ENCODE data around the gene ARFRP1.

Gene ARFRP1

DNA sequence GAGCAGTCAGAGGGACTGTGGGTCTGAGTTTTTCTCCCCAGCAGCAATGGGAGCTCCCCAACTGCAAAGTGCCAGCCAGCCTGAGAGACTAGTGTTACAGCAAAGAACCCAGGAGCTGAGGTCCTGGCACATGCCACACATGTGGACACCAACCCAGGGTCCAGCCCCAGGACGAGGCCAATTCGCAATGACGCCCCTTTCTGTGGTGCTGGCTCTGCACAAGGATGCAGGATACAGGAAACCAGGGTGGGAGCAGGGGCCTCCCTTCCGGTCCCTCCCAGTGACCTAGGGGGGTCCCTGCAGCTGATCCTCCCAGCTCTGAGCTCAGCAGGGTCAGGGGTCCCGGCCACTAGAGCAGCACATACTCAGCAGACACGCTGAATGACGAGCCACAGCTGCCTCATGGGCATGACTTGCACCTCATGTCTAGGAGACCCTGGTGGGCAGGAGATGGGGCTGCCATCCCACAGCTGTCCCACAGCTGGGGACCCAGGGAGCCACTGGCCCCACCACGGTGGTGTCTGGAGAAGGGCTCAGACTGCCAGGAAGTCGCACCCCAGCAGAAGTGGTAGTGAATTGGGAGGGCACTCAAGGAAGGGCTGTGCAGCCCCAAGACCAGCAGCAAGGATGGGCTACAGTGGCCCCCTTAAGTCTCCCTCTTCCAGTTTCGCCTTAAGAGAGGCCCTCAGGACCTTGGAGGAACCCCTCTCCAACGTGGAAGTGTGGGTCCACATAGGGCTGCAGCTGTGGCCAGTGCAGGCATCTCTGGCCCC lies 3.6 kb downstream of the ARFRP1 start:
- FAIRE-seq: no peak

GRCh38 chr20:63703471-63703975 lies 4.3 kb downstream of the ARFRP1 start:
- no peak for DNase-seq (ENCODE audit: insufficient read length)
- TF ChIP-seq TAF1 (IDR thresholded peaks at IDR 0.05; ENCODE audit: borderline replicate concordance, low read depth, low read length): no peak
- no peak; the same call in 1 of the 2 replicates for TF ChIP-seq POLR2A (IDR thresholded peaks at IDR 0.05; ENCODE audit: low read depth, low read length)
- no peak for TF ChIP-seq POLR2AphosphoS5 (IDR thresholded peaks at IDR 0.05; ENCODE audit: low read depth, low read length)
- no peak for FAIRE-seq

More for the DNA sequence above, 3.6 kb downstream of the ARFRP1 start:
- no peak for TF ChIP-seq POLR2A (IDR thresholded peaks at IDR 0.05; ENCODE audit: low read depth, low read length)
- TF ChIP-seq TAF1 (IDR thresholded peaks at IDR 0.05; ENCODE audit: borderline replicate concordance, low read depth, low read length): no peak
- TF ChIP-seq POLR2AphosphoS5 (IDR thresholded peaks at IDR 0.05; ENCODE audit: low read depth, low read length): no peak
- no peak for DNase-seq (ENCODE audit: insufficient read length)

GRCh38 chr20:63702751-63703470 lies 4.9 kb downstream of the ARFRP1 start:
- DNase-seq (ENCODE audit: insufficient read length): no peak
- FAIRE-seq: no peak
- TF ChIP-seq TAF1 (IDR thresholded peaks at IDR 0.05; ENCODE audit: borderline replicate concordance, low read depth, low read length) (no peak), POLR2AphosphoS5 (IDR thresholded peaks at IDR 0.05; ENCODE audit: low read depth, low read length) (no peak; the same call in 1 of the 2 replicates), POLR2A (IDR thresholded peaks at IDR 0.05; ENCODE audit: low read depth, low read length) (no peak)

- TF ChIP-seq POLR2A (IDR thresholded peaks at IDR 0.05; ENCODE audit: low read depth, low read length) (no peak), POLR2AphosphoS5 (IDR thresholded peaks at IDR 0.05; ENCODE audit: low read depth, low read length) (no peak), TAF1 (IDR thresholded peaks at IDR 0.05; ENCODE audit: borderline replicate concordance, low read depth, low read length) (no peak)
- FAIRE-seq: no peak
- no peak for DNase-seq (ENCODE audit: insufficient read length)
Measured at GRCh38 chr20:63702036-63702665, 5.6 kb downstream of the ARFRP1 start.

DNA sequence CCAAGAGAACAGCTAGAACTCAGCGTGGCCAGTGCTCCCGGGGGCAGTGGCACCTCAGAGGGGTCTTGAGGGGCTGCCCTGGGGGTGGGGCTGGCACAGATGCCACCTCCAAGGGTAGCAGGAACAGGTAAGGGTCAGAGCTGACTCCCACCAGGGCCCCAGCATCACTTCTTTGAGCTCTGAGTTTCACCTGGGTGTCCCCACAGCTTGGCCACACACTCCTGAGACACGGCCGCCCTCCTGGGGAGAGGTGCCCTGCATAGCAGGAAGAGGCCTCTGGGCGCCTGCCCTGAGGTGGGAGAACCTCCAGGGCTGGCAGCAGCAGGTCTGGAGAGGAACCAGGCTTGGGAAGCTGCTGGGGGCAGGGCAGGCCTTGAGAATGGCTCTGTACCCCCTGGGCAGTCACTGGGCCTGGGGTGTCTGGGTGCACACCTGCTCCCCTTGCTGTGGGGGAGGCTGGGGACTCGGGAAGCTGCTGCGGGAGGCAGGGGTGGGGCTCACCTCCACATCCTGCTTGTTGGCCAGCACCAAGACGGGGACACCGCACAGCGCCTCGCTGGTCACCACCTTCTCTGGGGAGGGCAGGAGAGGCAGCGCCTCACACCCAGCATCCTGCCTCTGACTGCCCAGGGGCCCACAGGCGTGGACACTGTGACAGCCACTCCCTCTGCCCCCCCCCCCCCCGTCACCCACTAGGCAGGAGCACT lies 6.3 kb downstream of the ARFRP1 start:
- DNase-seq (ENCODE audit: insufficient read length) (peak; percentile 17), FAIRE-seq (no peak)
- TF ChIP-seq POLR2A (IDR thresholded peaks at IDR 0.05; ENCODE audit: low read depth, low read length): 0 out of 2 replicates have a peak, but pooled peaks have one; percentile 10
- TF ChIP-seq POLR2AphosphoS5 (IDR thresholded peaks at IDR 0.05; ENCODE audit: low read depth, low read length): no peak

GRCh38 chr20:63701051-63701328 lies 6.8 kb downstream of the ARFRP1 start:
- TF ChIP-seq TAF1 (IDR thresholded peaks at IDR 0.05; ENCODE audit: borderline replicate concordance, low read depth, low read length): no peak
- TF ChIP-seq POLR2A (IDR thresholded peaks at IDR 0.05; ENCODE audit: low read depth, low read length): no peak
- no peak for TF ChIP-seq POLR2AphosphoS5 (IDR thresholded peaks at IDR 0.05; ENCODE audit: low read depth, low read length)
- DNase-seq (ENCODE audit: insufficient read length) (peak; percentile 8), FAIRE-seq (no peak)

DNA sequence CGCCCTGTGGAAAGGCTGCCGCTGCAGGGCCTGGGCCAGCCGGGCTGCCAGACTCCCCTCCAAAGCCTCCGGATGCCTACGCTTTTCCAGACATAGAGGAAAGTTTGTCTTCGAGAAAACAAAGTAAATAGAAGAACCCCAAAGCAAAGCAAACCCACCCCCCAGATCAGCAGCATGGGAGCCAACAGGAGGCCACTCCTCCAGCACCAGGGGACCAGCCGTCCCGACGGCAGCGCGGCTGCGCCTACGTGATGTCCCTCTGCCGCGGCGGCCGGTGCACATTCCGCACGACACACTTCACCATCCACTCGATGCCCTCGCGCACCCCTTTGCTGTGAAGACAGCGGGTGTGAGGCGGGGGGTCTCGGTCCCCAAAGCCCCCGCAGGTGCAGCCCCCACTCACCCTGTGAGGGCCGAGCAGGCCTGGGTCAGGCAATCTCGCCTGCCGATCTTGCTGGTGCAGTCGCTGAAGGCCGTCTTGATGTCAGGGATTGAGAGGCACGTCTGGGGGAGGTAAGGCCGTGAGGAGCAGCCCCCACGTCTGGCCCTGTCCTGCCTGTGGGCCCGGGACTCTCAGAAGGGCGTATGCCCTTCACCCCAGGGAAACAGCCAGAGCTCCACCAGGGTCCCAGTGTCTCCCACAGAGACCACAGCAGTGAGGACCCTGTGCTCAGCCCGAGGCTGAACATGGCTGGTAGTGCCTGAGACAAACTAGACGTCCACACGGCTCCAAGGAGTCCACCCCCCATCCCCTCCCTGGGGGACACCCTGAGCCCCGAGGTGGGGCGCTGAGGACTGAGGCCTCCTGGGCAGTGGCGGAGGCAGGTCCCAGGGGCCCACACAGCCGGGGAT lies 7.4 kb downstream of the ARFRP1 start:
- DNase-seq (ENCODE audit: insufficient read length) (peak; percentile 18), FAIRE-seq (no peak)
- no peak for TF ChIP-seq TAF1 (IDR thresholded peaks at IDR 0.05; ENCODE audit: borderline replicate concordance, low read depth, low read length)
- TF ChIP-seq POLR2AphosphoS5 (IDR thresholded peaks at IDR 0.05; ENCODE audit: low read depth, low read length): 0 out of 2 replicates have a peak, but pooled peaks have one; percentile 8
- TF ChIP-seq POLR2A (IDR thresholded peaks at IDR 0.05; ENCODE audit: low read depth, low read length): no peak; the same call in 1 of the 2 replicates

DNA sequence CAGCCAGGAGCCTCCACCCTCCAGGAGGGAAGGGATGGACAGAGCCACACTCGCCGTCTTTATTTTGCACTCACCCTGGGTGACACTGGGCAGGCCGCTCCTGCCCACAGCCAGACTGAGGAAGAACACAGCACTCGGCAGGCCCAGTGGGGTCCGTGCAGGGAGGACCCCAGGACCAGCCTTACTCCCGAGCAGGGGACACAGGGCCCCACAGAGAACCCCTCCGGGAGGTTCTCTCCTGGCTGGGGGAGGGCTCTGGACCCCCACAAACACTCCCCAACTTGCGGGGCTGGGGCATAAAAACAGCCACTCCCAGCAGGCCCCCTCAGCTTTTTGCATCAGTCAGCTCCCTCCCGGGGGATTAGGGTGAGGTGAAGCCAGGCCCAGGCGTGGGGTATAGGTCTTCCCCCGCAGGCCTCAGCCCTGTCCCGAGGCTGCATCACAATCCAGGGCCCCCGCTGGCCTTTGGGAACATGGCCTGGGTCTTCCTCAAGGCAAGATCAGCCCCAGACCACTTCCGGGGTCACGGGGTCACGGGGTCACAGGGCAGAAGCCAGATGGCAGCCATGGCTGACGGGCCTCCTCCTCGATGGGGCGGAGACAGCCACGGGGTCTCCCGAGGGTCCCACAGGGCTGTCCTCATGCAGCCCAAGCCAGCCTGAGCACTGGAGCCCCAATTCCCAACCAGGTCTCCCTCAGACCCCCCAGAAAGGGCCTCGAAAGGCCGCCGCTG lies 8.1 kb downstream of the ARFRP1 start:
- TF ChIP-seq POLR2A (IDR thresholded peaks at IDR 0.05; ENCODE audit: low read depth, low read length) (no peak), TAF1 (IDR thresholded peaks at IDR 0.05; ENCODE audit: borderline replicate concordance, low read depth, low read length) (no peak), POLR2AphosphoS5 (IDR thresholded peaks at IDR 0.05; ENCODE audit: low read depth, low read length) (0 out of 2 replicates have a peak, but pooled peaks have one; percentile 12)
- DNase-seq (ENCODE audit: insufficient read length) (no peak), FAIRE-seq (no peak)

DNA sequence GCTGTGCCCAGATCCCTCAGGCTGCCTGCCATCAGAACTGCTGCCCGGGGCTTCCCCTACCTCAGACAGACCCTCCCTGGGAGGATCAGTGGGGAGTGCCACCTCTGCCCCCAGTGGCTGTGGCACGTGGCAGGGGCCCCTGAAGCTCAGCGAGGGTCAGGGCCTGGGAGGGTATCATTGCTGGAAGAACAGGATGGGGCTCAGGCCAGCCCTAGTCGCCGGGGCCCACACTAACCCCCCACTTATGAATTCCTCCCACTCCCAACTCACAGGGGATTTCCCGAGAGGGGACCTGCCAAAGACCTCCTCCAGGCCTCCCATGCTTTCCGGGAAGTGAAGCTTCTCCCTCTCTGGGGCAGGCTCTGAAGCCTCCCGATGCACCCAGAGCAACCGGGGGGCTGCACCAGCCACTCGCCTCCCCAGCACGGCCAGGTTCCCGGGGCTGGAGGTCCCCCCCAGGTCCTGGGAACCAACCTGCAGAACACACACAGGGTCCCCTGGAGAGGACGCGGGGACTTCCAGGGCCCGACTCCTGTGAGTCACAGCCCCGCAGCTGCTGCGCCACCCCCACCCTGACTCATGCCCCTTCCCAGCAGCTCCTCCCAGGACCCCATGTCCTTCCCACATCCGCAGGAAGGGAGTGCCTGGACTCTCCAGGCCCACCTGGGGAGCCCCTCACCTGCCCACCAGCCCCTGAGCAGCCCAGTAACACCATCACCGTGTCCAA lies 8.9 kb downstream of the ARFRP1 start:
- DNase-seq (ENCODE audit: insufficient read length) (peak; percentile 68), FAIRE-seq (peak; percentile 81)
- TF ChIP-seq POLR2A (IDR thresholded peaks at IDR 0.05; ENCODE audit: low read depth, low read length) (peak; percentile 43), POLR2AphosphoS5 (IDR thresholded peaks at IDR 0.05; ENCODE audit: low read depth, low read length) (no peak)

All from GM12892 (cell line).